CD4-positive, alpha-beta T cell treated with Interleukin-10 for 1 hour (primary cell): Measurements from ENCODE around the gene AOC1.

ENCODE experiments used
- DNase-seq: peaks from one replicate; pipeline ENCODE4 v3.0.0-alpha.2; 2020

The AOC1 gene

DNA sequence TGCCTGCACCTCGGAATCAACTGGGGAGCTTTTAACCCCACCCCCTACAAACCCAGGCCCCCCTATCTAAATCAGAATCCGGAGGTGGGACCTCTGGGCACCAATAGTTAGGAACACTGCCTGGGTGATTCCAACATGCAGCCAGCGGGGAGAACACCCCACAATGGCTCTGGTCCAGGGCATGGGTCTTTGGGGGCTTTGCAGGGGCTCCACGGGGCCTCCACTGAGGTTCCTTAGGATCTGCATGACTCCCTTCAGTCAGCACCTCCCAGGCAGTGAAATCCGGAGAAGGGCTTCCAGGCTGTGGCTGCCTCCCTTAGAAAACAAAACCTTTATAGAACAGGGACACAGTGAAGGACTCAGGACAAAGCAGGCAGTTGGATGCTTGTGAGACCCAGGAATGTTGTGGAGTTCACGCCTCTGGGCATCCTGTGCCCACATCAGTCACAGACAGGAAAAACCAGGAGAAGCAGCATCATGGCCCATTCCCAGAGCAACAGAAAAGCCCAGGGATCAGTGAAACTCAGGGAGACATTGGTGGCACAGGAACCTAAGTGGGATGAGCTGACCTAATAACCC lies 16.5 kb upstream of the AOC1 start:
- DNase-seq: no peak

DNA sequence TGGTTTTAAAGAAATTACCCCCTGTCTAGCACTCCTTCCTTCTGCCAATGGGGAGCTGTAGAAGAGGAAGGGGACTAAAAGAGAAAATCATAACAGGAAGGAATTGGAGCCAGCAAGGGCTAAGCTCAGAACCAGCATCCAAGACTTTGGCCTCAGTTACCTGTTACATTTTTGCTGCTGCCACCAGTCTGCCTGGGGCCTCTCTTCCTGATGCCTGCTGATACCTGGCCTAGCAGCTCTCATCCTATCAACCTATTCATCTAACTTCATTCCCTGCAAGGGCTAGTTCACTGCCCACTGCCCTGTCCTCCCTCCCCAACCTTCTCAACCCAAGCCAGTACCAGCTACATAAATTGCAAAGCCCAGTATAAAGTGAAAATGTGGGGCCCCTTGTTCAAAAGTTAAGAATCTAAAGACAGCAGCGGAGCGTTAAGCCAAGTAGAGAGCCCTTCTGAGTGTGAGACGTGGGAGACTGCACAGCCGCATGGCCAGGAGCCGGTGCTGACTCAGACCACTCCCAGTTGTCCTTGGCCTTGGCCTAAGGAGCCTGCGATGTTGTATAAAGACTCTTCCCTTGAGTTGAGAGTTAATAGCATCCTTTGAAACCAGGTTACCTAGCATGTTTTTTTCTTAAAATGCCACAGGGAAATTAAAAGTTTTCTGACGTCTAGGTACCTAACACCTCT lies 13.2 kb upstream of the AOC1 start:
- no peak for DNase-seq

DNA sequence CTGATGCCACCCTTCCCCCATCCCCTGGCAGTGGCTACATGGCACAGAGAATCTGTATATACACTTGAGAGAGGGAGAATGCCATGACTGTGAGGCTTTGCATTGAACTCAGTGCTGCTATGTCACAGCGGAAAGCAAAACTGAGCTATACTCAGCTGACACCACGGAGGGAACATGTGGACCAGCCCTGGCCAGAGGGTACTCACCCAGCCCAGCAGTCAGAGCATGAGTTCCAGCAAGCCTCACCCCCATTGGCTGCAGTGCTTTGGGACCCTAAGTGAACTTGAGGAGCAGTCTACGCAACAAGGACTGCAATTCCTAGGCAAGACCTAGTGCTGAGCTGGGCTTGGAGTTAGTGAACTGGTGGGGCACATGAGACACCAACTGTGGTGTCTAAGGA lies 10.3 kb upstream of the AOC1 start:
- no peak for DNase-seq

DNA sequence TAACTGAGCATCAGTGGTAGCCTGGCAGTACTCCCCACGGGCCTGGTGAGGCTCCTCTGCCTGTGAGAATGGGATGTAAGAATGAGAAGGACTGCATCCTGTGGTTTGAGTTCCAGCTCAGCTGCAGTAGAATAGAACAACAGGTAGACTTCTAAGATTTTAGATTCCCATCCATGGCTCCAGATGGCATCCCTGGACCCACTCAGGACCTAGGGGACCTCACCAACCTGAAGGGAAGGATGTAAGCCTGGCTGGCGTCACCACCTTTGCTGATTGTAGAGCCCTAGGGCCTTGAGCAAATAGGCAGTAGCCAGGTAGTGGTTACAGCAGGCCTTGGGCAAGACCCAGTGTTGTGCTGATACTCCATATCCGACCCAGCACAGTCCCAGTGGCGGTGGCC lies 9.6 kb upstream of the AOC1 start:
- no peak for DNase-seq

DNA sequence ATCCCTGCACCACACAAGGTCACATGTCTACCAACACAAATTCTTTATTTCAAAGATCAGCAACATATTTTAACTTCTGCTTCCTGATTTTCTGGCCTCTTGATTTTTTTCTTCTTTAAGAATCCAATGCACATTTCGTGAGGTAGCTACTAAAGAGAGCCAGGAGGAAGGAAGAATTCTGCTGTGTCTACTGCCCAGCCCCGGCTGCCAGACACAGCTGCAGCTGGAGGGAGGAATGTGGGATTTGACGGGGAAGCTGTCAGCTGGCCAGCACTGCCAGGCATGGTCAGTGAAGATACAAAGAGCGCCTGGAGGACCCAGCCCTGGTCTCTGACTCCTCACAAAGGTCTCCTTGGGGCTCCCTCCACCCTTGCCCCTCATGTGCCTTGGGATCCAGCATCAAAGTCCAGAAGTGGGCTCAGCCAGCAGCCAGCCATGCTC lies 6.9 kb upstream of the AOC1 start:
- DNase-seq: no peak

DNA sequence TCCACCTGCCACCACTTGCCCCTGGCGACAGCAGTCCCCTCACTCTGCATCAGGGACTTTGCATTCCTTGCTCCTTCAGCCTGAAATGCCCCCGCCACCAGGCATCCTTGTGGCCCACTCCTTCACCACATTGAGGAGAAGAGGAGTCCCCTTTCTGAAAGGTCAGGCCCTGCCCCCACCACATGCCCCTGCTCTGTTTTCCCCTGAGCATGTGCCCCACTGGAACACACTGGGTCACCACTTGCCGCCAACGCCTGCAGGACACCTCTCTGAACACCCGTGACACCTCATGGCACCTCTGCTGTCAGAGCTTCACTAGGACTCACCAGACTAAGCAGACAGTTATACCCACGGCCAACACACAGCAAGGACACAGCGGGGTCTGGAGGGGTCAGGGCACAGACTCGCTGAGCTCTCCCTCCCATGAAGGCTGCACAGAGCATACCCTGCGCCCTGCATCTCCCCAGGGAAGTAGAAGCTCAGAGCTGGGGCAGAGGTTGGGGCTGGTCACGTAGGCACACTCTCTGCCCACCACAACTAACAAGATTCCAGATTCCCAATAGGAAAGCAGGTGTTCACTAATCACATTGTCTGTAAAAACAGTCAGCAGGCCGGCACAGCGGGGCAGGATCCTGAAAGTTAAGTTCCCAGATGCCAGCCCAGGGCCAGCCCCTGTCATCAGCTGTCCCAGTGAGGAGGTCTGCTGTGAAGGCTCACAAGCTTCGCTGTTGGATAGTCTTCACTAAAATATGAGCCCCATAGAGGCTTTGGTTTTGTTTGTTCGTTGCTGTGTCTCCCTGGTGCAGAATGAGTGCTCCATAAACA lies 5.8 kb upstream of the AOC1 start:
- no peak for DNase-seq

DNA sequence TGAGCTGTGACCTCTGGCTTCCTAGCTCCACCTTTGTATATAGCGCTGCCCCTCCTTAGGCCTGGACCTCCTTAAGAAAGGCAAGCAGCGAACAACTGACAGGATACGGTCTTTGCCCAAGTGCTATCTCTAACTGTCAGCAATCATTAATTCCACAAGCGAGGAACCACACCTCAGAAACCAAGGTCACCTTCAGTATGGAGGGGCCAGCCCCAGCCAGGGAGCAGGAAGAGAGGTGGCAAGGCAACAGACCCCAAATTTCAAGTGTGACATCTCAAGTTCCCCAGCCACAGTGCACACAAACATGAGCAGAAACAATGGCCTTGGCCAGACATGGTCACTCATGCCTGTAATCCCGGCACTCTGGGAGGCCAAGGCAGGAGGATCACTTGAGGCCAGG lies 4.8 kb upstream of the AOC1 start:
- no peak for DNase-seq

DNA sequence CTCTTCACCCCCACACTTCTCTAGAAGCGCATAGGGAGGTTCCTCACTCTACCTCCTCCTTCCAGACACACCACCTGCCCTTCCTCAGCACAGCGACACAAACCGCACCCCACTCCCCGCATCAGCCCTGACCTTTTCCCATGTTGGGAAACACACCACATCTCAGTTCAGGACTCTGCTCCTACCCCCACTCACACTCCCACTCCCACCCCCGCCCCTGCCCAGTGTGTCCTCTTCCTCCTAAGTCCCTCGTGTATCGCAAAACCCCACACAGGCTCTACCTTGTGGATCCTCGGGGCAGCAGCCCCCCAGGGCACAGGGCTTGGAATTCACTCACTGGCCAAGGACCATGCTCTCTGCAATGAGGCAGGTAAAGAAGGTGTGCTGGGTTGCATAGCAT lies 4.2 kb upstream of the AOC1 start:
- no peak for DNase-seq

DNA sequence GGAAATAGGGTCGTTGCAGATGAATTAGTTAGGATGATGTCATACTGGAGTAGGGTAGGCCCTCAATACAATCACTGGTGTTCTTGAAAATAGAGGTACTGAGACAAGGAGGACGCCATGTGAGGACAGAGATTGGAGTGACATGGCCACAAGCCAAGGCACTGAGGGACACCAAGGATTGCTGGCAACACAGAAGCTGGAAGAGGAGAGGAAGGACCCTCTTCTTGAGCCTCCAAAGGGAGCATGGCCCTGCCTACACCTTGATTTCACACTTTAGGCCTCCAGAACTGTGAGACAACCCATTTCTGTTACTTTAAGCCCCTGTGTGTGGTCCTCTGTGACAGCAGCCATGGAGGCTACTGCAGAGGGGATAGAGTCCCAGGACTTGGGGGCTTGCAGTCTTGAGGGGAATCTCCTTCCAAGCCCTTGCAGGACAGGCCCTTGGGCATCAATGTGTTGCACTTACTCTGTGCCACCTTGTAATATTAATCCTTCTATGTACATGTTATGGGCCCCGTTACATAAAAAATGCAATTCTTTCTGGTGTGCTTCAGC lies 3.7 kb upstream of the AOC1 start:
- DNase-seq: no peak

DNA sequence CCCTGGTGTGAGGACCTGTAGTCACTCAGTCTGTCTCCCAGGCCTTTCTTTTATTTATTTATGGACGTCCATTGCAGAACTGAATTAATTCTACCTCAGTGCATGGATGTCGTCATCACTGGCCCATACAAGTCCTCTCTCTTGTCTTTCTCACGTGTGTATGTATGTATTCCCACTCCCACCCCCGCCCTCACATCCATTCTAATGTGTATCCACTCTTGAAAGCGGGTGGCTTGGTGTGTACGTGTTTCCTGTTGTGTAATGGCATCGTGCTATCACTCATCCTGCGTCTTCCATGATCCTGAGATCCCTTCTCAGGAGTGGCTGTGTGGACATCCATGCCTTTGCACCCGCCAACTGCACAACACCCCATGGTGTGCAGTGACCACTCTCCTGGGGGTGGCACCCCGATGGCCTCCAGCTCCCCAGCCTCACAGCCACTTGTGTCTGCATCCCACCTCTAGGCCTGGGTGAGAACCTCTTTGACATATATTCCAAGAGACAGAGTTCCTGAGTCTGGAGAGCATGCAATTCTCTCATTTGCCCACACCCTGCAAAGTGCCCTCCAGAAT lies 3.0 kb upstream of the AOC1 start:
- no peak for DNase-seq

DNA sequence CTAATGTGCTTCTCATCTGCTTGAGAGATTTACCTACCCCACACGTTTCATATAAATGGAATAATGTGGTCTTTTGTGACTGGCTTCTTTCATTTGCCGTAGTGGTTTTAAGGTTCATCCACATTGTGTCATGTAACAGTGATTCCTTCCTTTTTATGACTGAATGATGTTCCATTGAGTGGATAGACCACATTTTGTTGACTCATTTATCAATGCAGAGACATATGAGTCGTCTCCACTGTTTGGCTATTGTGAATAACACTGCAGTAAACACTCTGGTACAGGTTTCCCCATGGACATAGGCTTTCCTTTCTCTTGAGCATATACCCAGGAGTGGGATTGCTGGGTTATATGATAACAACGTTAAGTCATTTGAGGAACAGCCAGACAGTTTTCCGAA lies 2.0 kb upstream of the AOC1 start:
- DNase-seq: no peak

DNA sequence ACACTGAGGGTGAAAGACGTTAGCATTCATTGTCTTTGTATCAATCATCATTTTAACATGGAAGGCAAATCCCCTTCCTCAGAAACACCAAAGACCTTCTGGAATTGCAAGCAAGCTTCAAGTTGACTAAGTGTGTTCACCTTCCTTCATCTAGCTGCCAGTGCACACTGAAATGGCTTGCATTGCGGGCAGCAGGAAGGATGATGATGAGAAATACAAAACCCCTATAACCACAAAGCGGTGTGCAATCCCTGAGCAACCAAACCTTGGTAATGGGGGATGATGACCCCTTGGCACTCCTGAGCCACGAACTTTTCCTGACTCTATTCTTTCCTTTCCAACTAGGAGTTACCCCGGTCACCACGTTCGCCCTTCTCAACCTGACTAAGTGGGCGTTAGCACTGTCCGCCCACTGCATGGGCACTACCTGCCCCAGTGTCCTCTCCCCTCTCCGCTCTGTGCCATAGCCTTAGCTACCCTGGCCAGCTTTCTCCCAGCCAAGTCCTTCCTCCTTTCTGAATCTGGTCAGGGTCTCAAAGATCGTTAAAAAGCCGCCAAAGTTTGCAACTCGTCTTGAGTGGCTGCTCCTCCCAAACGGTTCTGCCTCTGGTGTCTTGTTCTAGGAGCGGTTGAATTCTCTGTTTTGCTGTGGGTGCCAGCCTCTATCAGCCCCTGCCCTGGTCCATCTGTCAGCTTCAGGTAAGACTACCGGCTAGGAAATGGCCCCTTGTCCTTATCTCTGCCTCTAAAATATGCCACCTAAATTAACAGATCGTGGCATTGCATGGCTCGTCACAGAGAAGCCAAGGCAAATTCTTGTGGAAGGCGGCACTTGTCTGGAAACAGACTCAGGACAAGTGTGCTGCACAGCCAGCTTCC lies 586 bp upstream of the AOC1 start:
- no peak for DNase-seq

DNA sequence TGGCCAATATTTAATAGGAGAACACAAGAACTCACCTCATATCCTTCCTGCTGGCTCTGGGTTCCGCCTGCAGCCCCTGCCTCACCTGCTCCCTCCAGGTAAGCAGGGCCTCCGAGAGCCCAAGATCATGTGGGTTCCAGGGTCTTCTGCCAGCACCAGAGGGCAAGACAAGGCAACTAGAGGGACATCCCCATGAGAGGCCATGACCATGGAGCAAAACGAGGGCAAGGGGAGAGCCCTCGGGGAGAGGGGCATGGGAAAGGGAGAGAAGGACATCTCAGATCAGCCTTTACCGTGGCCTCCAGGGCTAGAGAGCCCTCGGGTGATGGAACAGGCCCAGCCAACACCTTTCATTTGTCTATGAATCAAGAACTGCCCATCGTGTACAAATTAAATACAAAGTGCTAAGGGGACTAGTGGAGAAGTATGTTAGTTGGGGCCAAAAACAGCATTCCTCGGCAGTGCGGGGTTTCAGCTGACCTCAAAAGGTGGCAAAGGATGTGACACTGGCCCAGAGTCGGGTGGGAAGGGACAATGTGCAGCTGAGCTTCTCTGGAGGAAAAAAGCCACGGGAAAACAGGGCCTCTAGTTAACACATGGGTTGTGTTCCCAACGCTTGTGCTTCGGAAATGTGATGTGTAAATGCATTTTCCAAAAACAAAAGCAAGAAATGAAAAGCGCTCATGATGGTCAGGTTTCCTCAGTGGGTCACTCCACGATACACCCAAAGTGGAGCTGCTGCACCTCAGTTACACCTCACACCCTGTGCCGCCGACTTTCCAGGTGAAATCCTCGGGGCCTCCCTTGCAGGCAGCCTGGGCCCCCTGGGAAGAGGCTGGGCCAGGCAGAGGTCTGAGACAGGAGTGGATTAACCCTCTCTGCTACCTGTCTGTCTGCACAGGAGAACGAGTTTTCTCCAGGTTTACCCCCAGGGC lies 2.0 kb downstream of the AOC1 start:
- no peak for DNase-seq

DNA sequence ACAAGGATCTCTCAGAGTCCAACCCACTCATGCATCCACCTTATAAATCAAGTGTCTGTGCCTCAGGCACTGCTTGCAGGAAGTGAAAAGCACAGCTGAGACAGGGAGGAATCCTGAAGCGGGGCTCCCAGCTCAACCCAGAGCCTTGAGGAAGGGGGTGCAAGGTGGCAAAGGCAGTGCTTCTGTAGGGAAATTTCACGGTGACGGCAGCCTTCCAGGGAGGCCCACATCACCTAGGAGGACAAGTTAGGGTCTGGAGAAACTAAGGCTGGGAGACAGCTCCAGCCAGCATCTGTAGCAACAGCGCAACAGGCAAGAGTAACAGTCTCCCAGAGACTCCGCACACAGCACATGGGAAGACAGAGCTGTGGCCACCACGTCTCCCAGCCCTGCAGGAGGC lies 2.7 kb downstream of the AOC1 start:
- DNase-seq: no peak

DNA sequence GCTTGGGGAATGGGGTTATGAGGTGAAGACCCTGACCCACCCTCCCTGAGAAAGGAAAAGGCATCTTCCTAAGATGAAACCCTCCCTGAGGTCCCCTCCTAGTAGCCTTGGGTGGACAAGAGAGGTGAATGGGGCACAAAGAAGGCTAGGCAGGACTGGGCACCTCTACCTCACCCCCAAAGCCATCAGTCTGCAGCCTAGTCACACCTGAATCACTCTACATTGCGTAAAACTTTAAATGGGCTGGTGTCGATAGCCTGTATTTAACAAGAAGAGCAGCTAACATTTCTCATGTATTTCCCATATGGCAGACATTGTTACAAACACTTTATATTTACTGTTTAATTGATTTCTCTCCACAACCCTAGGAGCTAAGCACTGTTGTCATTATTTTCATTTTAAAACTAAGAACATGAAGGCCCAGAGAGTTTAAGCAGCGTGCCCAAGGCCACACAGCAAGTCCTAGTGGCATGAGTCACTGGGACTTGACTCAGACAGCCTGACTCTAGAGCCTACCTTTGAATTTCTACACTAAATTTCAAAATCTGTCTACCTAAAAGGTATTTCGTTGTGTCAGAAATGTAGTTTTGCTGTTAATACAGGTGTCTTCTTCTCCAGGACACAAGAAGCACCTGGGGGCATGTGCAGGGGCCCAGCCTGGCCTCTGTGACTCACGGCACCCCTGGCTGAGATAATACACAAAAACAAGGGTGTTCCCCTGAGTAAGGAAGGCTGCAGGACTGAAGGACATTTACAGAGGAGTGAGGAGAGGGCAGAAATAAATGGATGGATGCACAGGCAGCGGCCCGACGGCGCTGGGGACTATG lies 3.4 kb downstream of the AOC1 start:
- DNase-seq: no peak

DNA sequence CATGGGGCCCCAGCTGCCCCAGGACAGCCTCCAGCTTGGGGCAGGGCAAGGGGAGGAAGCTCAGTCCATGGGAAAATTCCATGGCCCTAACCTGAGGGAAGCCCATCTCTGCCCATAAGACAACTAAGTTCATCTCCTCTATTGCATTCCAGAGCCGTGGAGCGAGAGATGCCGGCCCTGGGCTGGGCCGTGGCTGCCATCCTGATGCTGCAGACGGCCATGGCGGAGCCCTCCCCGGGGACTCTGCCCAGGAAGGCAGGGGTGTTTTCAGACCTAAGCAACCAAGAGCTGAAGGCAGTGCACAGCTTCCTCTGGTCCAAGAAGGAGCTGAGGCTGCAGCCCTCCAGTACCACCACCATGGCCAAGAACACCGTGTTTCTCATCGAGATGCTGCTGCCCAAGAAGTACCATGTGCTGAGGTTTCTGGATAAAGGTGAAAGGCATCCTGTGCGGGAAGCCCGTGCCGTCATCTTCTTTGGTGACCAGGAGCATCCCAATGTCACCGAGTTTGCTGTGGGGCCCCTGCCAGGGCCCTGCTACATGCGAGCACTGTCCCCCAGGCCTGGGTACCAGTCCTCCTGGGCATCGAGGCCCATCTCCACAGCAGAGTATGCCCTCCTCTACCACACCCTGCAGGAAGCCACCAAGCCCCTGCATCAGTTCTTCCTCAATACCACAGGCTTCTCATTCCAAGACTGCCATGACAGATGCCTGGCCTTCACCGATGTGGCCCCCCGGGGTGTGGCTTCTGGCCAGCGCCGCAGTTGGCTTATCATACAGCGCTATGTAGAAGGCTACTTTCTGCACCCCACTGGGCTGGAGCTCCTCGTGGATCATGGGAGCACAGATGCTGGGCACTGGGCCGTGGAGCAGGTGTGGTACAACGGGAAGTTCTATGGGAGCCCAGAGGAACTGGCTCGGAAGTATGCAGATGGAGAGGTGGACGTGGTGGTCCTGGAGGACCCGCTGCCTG lies 4.3 kb downstream of the AOC1 start:
- no peak for DNase-seq

DNA sequence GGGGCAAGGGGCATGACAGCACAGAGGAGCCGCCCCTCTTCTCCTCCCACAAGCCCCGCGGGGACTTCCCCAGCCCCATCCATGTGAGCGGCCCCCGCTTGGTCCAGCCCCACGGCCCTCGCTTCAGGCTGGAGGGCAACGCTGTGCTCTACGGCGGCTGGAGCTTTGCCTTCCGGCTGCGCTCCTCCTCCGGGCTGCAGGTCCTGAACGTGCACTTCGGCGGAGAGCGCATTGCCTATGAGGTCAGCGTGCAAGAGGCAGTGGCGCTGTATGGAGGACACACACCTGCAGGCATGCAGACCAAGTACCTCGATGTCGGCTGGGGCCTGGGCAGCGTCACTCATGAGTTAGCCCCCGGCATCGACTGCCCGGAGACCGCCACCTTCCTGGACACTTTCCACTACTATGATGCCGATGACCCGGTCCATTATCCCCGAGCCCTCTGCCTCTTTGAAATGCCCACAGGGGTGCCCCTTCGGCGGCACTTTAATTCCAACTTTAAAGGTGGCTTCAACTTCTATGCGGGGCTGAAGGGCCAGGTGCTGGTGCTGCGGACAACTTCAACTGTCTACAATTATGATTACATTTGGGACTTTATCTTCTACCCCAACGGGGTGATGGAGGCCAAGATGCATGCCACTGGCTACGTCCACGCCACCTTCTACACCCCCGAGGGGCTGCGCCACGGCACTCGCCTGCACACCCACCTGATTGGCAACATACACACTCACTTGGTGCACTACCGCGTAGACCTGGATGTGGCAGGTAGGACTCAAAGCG lies 5.1 kb downstream of the AOC1 start:
- DNase-seq: no peak
